ENCODE results near the gene L2HGDH.

- TF ChIP-seq CTCF (conservative IDR thresholded peaks at IDR 0.05; ENCODE audit: low read depth, low read length) = no peak
- no peak for TF ChIP-seq SMC3 (IDR thresholded peaks at IDR 0.05; ENCODE audit: low read depth, low read length)
- TF ChIP-seq POLR2A (IDR thresholded peaks at IDR 0.05; ENCODE audit: low read depth, low read length) = no peak
- TF ChIP-seq ELK1 (IDR thresholded peaks at IDR 0.05; ENCODE audit: borderline replicate concordance, low read depth, low read length) = no peak
- no peak for TF ChIP-seq USF2 (IDR thresholded peaks at IDR 0.05; ENCODE audit: low read depth, low read length)
- no peak for TF ChIP-seq RFX5 (IDR thresholded peaks at IDR 0.05; ENCODE audit: low read depth, low read length)
- no peak for TF ChIP-seq FOS (IDR thresholded peaks at IDR 0.05; ENCODE audit: low read depth, low read length)
- no peak for TF ChIP-seq BHLHE40 (IDR thresholded peaks at IDR 0.05; ENCODE audit: low read depth, low read length)
- TF ChIP-seq NFE2L2 (IDR thresholded peaks at IDR 0.05; ENCODE audit: low read depth, low read length) = no peak
- TF ChIP-seq MAFK (IDR thresholded peaks at IDR 0.05; ENCODE audit: low read depth, low read length) = no peak
- no peak for TF ChIP-seq CHD1 (IDR thresholded peaks at IDR 0.05; ENCODE audit: low read depth, low read length)
Measured at GRCh38 chr14:50357124-50357523, 45.1 kb upstream of the L2HGDH start.

Data from IMR-90 (cell line).